ENCODE results near the gene TTLL8. TPM values are rescaled to one million over a fixed set of nuclear protein-coding genes. Genes with fewer than 3 reads are reported as not detected.

The TTLL8 gene
- total and polyA plus RNA-seq, 2 of the 8 experiments (the other 6 are each of a cell fraction or from before 2014, with no cell fraction given) = not detected

GRCh38 chr22:49968831-49969661 lies 89.1 kb downstream of the TTLL8 start:
- Histone ChIP-seq H3K18ac (ENCODE audit: extremely low read depth, low read length) (peak overlapping the region; percentile 32; the same call in 1 of the 2 replicates), H3K36me3 (ENCODE audit: control insufficient read depth in 2 of 4, insufficient read depth in 4 of 4, low read length in 3 of 4) (peaks cover 0 to 2% (median under 1%) of the 10 kb centered on the region in 4 experiments; a peak in 3 of 8 replicates), H3K56ac (replicated peaks; ENCODE audit: insufficient read length, low read depth, low read length) (no peak overlapping the region), H3K14ac (ENCODE audit: insufficient read length) (no peak overlapping the region), H2AK5ac (ENCODE audit: low read depth, low read length) (peak overlapping the region; percentile 39; the same call in 1 of the 2 replicates), H2BK20ac (ENCODE audit: low read length) (peak overlapping the region; percentile 18; the same call in 1 of the 2 replicates), H2BK12ac (ENCODE audit: low read depth, low read length) (no peak overlapping the region), H2BK15ac (ENCODE audit: low read length) (peak overlapping the region; percentile 46; the same call in 1 of the 2 replicates), H3K9me3 (ENCODE audit: insufficient read depth in 2 of 2, low read depth in 1 of 2, low read length in 1 of 2) (no peaks in the 10 kb centered on the region), H3K27ac (ENCODE audit: low read depth, low read length) (no peak overlapping the region), H2AFZ (ENCODE audit: low read length) (no peak overlapping the region), H4K5ac (ENCODE audit: insufficient read length, low read depth, low read length) (no peak overlapping the region), H3K4ac (replicated peaks; ENCODE audit: insufficient read length, low read depth, low read length) (no peak overlapping the region), H3K27me3 (replicated peaks in 1 of 4; ENCODE audit: control insufficient read depth in 3 of 4, extremely low read depth in 1 of 4, insufficient read depth in 3 of 4, low read length in 3 of 4) (peaks cover 6 to 33% (median 24%) of the 10 kb centered on the region in 4 experiments), H3K79me1 (ENCODE audit: low read depth, low read length) (peaks cover 3% of the 10 kb centered on the region; the same call in 1 of the 2 replicates), H3K79me2 (ENCODE audit: control insufficient read depth in 1 of 2, insufficient read depth in 2 of 2, low read length in 2 of 2) (peaks cover 0 to 2% of the 10 kb centered on the region in 2 experiments; a peak in 1 of 4 replicates), H2BK120ac (replicated peaks; ENCODE audit: low read depth, low read length) (no peak overlapping the region), H3K4me3 (ENCODE audit: extremely low read depth in 1 of 4, insufficient read depth in 2 of 4, low read depth in 3 of 4, low read length in 4 of 4) (no peak overlapping the region), H2BK5ac (ENCODE audit: low read depth, low read length) (no peak overlapping the region), H4K91ac (replicated peaks; ENCODE audit: insufficient read length, low read length) (no peak overlapping the region), H3K4me1 (replicated peaks in 1 of 4; ENCODE audit: control insufficient read depth in 3 of 4, insufficient read depth in 4 of 4, low read length in 3 of 4) (peaks cover 0 to 18% (median 7%) of the 10 kb centered on the region in 4 experiments; a peak in 6 of 7 replicates), H3K23ac (ENCODE audit: insufficient read length) (no peak overlapping the region), H4K8ac (ENCODE audit: extremely low read depth, insufficient read depth, low read length) (no peak overlapping the region; the same call in 1 of the 2 replicates), H4K20me1 (replicated peaks in 1 of 2; ENCODE audit: control insufficient read depth in 1 of 2, insufficient read depth in 2 of 2, low read length in 2 of 2) (peaks cover 1 to 16% of the 10 kb centered on the region in 2 experiments), H3K23me2 (ENCODE audit: low read depth, low read length) (peaks cover 18% of the 10 kb centered on the region), H3K4me2 (ENCODE audit: insufficient read depth in 1 of 2, low read depth in 2 of 2, low read length in 2 of 2) (no peak overlapping the region), H3K9ac (replicated peaks in 1 of 4; ENCODE audit: extremely low read depth in 1 of 4, low read depth in 3 of 4, low read length in 3 of 4) (no peak overlapping the region)
- DNase-seq (ENCODE audit: low read depth in 1 of 2, low spot score in 2 of 2) = peak in 1 of 2 experiments; percentile 49
- POLR2A ChIA-PET (ENCODE audit: partially characterized antibody) = interaction anchor here (1.2 kb wide), 2 partner anchors 8 to 33 kb away, joined by 4 read pairs; no protein-coding TSS in a partner anchor
- no peak for FAIRE-seq
- WGBS, 2 experiments (ENCODE audit: extremely low coverage in 1 of 2, insufficient coverage in 1 of 2, insufficient read length in 1 of 2, insufficient replicate concordance in 2 of 2, low coverage in 1 of 2, low lambda C conversion rate in 2 of 2, missing lambda C conversion rate in 1 of 2) = 87% methylated on average over 13 of the region's 16 CpGs; no CpG with 5 or more reads in 1 of the 2 experiments
- TF ChIP-seq POU5F1 (IDR thresholded peaks at IDR 0.05; ENCODE audit: low read depth, low read length) = no peak
- no peak for TF ChIP-seq CBX5 (IDR thresholded peaks at IDR 0.05; ENCODE audit: low read depth, low read length)
- TF ChIP-seq POLR2AphosphoS5 (IDR thresholded peaks at IDR 0.05; ENCODE audit: low read depth, low read length) = no peak
- no peak for TF ChIP-seq SP2 (IDR thresholded peaks at IDR 0.05; ENCODE audit: low read length)
- no peak for TF ChIP-seq KDM5A (IDR thresholded peaks at IDR 0.05; ENCODE audit: low read length)
- TF ChIP-seq EGR1 (IDR thresholded peaks at IDR 0.05; ENCODE audit: borderline replicate concordance, low read depth, low read length) = no peak
- TF ChIP-seq KDM4A (IDR thresholded peaks at IDR 0.05; ENCODE audit: low read depth, low read length, severe bottlenecking) = no peak
- CTCF ChIA-PET (ENCODE audit: partially characterized antibody) = interaction anchor here (0.7 to 2.5 kb wide), 5 partner anchors 13 to 61 kb away, joined by 3 to 8 read pairs (median 4); no protein-coding TSS in a partner anchor

All from H1 (cell line).